Hepatocyte (in vitro differentiated cells): ENCODE measurements around the gene SPRYD3. TPM values are rescaled to one million over a fixed set of nuclear protein-coding genes. Genes with fewer than 3 reads are reported as not detected.

Experiments
- DNase-seq: peaks from one replicate; pipeline ENCODE4 v3.0.0-alpha.2; 2016; ENCODE audit warnings: low spot score
- H2AFZ ChIP-seq: fragments of 200-600 bp; sonication (generic); 2 replicates; pipeline ENCODE4 v1.6.0; 2016; ENCODE audit warnings: antibody characterized with exemption, mild to moderate bottlenecking
- H3K27ac ChIP-seq: fragments of 200-600 bp; sonication (generic); 2 replicates; pipeline ENCODE4 v1.5.1; 2016; ENCODE audit warnings: mild to moderate bottlenecking
- H3K27me3 ChIP-seq: fragments of 200-600 bp; sonication (generic); 2 replicates; pipeline ENCODE4 v1.6.1; 2016
- H3K36me3 ChIP-seq: fragments of 200-600 bp; sonication (generic); replicated peaks from 2 replicates; pipeline ENCODE4 v1.5.1; 2016; ENCODE audit warnings: low read depth; ENCODE audit not compliant: insufficient read depth
- H3K4me1 ChIP-seq: fragments of 200-600 bp; sonication (generic); 2 replicates; pipeline ENCODE4 v1.5.1; 2016; ENCODE audit warnings: mild to moderate bottlenecking, moderate library complexity; ENCODE audit not compliant: insufficient read depth
- H3K4me2 ChIP-seq: fragments of 200-600 bp; sonication (generic); 2 replicates; pipeline ENCODE4 v1.6.0; 2016
- H3K4me3 ChIP-seq: fragments of 200-600 bp; sonication (generic); 2 replicates; pipeline ENCODE4 v1.5.1; 2016; ENCODE audit warnings: mild to moderate bottlenecking
- H3K79me2 ChIP-seq: fragments of 200-600 bp; sonication (generic); 2 replicates; pipeline ENCODE4 v1.6.0; 2017; ENCODE audit warnings: mild to moderate bottlenecking
- H3K9me2 ChIP-seq: fragments of 200-600 bp; sonication (generic); replicated peaks from 2 replicates; pipeline ENCODE4 v1.6.0; 2017; ENCODE audit warnings: mild to moderate bottlenecking; ENCODE audit not compliant: insufficient read depth
- H3K9me3 ChIP-seq: fragments of 200-600 bp; sonication (generic); 2 replicates; pipeline ENCODE4 v1.5.1; 2016; ENCODE audit warnings: low read depth, mild to moderate bottlenecking
- H4K20me1 ChIP-seq: fragments of 200-600 bp; sonication (generic); 2 replicates; pipeline ENCODE4 v1.6.0; 2016; ENCODE audit warnings: mild to moderate bottlenecking; ENCODE audit not compliant: insufficient read depth, poor library complexity, severe bottlenecking
- EZH2 ChIP-seq: fragments of 200-600 bp; sonication (generic); IDR thresholded peaks from 2 replicates; pipeline ENCODE4 v1.6.1; 2016; ENCODE audit warnings: antibody characterized with exemption, mild to moderate bottlenecking, borderline replicate concordance
- EZH2phosphoT487 ChIP-seq: fragments of 200-600 bp; sonication (generic); IDR thresholded peaks from one replicate; pipeline ENCODE4 v1.6.1; 2018; ENCODE audit warnings: antibody characterized with exemption, mild to moderate bottlenecking, low read depth, moderate library complexity; ENCODE audit not compliant: unreplicated experiment, severe bottlenecking
- WGBS: methylation state at CpG from one replicate; pipeline ENCODE4 v1.1.6; 2016; ENCODE audit warnings: low lambda C conversion rate; ENCODE audit errors: missing lambda C conversion rate; 5-methylcytosine and 5-hydroxymethylcytosine counted together
- polyA plus RNA-seq: library from polyadenylated mRNA; unstranded; fragments of >200 nt; fragmentation: Nextera tagmentation; extraction: Ambion mirVana; gene quantifications from 2 replicates; pipeline ENCODE4 v1.2.1, GENCODE V29; 2016
- total RNA-seq: library from RNA; depleted of rRNA; stranded (reverse); fragments of >200 nt; gene quantifications from 2 replicates; pipeline ENCODE4 v1.2.3, GENCODE V29; 2014
- TF ChIP-seq, protein P1 (sequence below): fragments of 200-600 bp; sonication (generic); IDR thresholded peaks from 2 replicates; pipeline ENCODE4 v1.5.1; 2016; ENCODE audit warnings: antibody characterized with exemption, mild to moderate bottlenecking; ENCODE audit not compliant: poor library complexity

Gene SPRYD3
- total and polyA plus RNA-seq, 2 experiments from 2014 or later: 20.9 to 24.6 TPM

- H2AFZ ChIP-seq: no peak overlapping the region
- DNase-seq: peak; percentile 19
- H3K9me3 ChIP-seq: no peaks in the 10 kb centered on the region
- no peak overlapping the region for H3K4me3 ChIP-seq
- peaks cover 4% of the 10 kb centered on the region for H3K4me1 ChIP-seq
- H3K4me2 ChIP-seq: no peak overlapping the region
- H4K20me1 ChIP-seq: no peaks in the 10 kb centered on the region
- H3K36me3 ChIP-seq: no peaks in the 10 kb centered on the region
- no peaks in the 10 kb centered on the region for H3K27me3 ChIP-seq
- H3K79me2 ChIP-seq: no peaks in the 10 kb centered on the region
- no peak overlapping the region for H3K27ac ChIP-seq
- no peaks in the 10 kb centered on the region for H3K9me2 ChIP-seq
- 90% methylated on average over 14 of the region's 18 CpGs for WGBS
- TF ChIP-seq, protein P1, sequence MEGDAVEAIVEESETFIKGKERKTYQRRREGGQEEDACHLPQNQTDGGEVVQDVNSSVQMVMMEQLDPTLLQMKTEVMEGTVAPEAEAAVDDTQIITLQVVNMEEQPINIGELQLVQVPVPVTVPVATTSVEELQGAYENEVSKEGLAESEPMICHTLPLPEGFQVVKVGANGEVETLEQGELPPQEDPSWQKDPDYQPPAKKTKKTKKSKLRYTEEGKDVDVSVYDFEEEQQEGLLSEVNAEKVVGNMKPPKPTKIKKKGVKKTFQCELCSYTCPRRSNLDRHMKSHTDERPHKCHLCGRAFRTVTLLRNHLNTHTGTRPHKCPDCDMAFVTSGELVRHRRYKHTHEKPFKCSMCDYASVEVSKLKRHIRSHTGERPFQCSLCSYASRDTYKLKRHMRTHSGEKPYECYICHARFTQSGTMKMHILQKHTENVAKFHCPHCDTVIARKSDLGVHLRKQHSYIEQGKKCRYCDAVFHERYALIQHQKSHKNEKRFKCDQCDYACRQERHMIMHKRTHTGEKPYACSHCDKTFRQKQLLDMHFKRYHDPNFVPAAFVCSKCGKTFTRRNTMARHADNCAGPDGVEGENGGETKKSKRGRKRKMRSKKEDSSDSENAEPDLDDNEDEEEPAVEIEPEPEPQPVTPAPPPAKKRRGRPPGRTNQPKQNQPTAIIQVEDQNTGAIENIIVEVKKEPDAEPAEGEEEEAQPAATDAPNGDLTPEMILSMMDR: no peak
- no peak for TF ChIP-seq EZH2phosphoT487
- TF ChIP-seq EZH2: no peak
Observed at GRCh38 chr12:53060721-53061276, 18.4 kb downstream of the SPRYD3 start.

DNA sequence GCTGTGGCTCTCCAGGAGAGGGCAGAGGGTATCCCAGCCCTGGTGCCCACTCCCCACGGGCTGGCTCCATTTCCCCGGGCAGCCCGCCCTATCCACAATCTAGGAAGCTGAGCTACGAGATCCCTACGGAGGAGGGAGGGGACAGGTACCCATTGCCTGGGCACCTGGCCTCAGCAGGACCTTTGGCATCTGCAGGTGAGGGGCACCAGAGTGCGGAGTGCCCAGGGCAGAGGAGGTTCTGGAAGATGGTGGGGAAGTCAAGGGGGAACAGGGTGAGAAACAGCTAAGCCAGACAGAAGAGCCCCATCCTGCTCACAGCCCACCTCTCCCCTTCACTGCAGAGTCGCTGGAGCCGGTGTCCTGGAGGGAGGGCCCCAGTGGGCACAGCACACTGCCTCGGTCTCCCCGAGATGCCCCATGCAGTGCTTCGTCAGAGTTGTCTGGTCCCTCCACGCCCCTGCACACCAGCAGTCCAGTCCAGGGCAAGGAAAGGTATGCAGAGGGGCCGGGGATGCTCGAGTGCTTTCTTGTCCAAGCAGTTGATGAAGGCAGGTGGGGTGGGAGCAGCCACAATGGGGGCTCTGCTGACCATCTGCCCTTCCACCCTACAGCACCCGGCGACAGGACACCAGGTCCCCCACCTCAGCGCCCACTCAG is 19.0 kb downstream of the SPRYD3 start:
- Histone ChIP-seq H3K9me2 (no peaks in the 10 kb centered on the region), H3K4me2 (no peak overlapping the region), H3K4me1 (peaks cover 4% of the 10 kb centered on the region), H2AFZ (no peak overlapping the region), H3K27me3 (no peaks in the 10 kb centered on the region), H4K20me1 (no peaks in the 10 kb centered on the region), H3K36me3 (no peaks in the 10 kb centered on the region), H3K9me3 (no peaks in the 10 kb centered on the region), H3K27ac (no peak overlapping the region), H3K4me3 (no peak overlapping the region), H3K79me2 (no peaks in the 10 kb centered on the region)
- TF ChIP-seq, protein P1: no peak
- TF ChIP-seq EZH2: no peak
- no peak for TF ChIP-seq EZH2phosphoT487
- DNase-seq: no peak
- WGBS: 94% methylated on average over 17 of the region's 17 CpGs

- no peak overlapping the region for H2AFZ ChIP-seq
- H3K27ac ChIP-seq: no peak overlapping the region
- no peaks in the 10 kb centered on the region for H3K36me3 ChIP-seq
- no peaks in the 10 kb centered on the region for H3K9me2 ChIP-seq
- H3K4me3 ChIP-seq: no peak overlapping the region
- no peaks in the 10 kb centered on the region for H3K9me3 ChIP-seq
- H3K27me3 ChIP-seq: no peaks in the 10 kb centered on the region
- H3K4me2 ChIP-seq: no peak overlapping the region
- WGBS: 97% methylated on average over 23 of the region's 24 CpGs
- DNase-seq: no peak
- H3K4me1 ChIP-seq: peaks cover 4% of the 10 kb centered on the region
- no peaks in the 10 kb centered on the region for H4K20me1 ChIP-seq
- no peaks in the 10 kb centered on the region for H3K79me2 ChIP-seq
- TF ChIP-seq, protein P1: no peak
- TF ChIP-seq EZH2phosphoT487 (no peak), EZH2 (no peak)
Observed at GRCh38 chr12:53059434-53060063, 19.6 kb downstream of the SPRYD3 start.
